ENCODE measurements around the gene CACFD1. TPM values are rescaled to one million over a fixed set of nuclear protein-coding genes. Genes with fewer than 3 reads are reported as not detected.

CACFD1 gene
- total and polyA plus RNA-seq, 7 donors, result 2.8 to 9.4 (median 7.1) TPM

GRCh38 chr9:133493428-133493827 is 33.6 kb downstream of the CACFD1 start:
- ATAC-seq (no peak), DNase-seq (peak in 1 of 2 donors; percentile 52)
- no peaks in the 10 kb centered on the region for H3K9me3 ChIP-seq
- intact Hi-C loops (cut with DNase I), result loop anchor here in 1 of 2 donors (10.0 kb wide), 1 partner anchor 459 kb away; the partner anchor contains the start of gene GTF3C5
- no peak for TF ChIP-seq CTCF (IDR thresholded peaks at IDR 0.05)
- H3K4me1 ChIP-seq, result peaks cover 22% of the 10 kb centered on the region
- WGBS, 3 donors, result 75 to 94% (median 85%) methylated on average over 11 of the region's 11 CpGs
- no peaks in the 10 kb centered on the region for H3K36me3 ChIP-seq (ENCODE audit: insufficient read depth in 1 of 2, low read depth in 1 of 2)
- no peak overlapping the region for H3K4me3 ChIP-seq
- H3K27me3 ChIP-seq (ENCODE audit: insufficient read depth in 3 of 3, low read length in 2 of 3), result peaks cover 0 to under 1% (median 0%) of the 10 kb centered on the region in 3 donors
- no peak overlapping the region for H3K27ac ChIP-seq

- peaks cover 0 to 5% (median 4%) of the 10 kb centered on the region in 3 donors for H3K27me3 ChIP-seq (ENCODE audit: insufficient read depth in 3 of 3, low read length in 2 of 3)
- H3K4me1 ChIP-seq, result peaks cover 22% of the 10 kb centered on the region
- 93 to 95% (median 95%) methylated on average over 22 to 23 of the region's 23 CpGs for WGBS, 3 donors
- intact Hi-C loops (cut with DNase I), result loop anchor here in 1 of 2 donors (10.0 kb wide), 1 partner anchor 459 kb away; the partner anchor contains the start of gene GTF3C5
- no peak for ATAC-seq
- no peaks in the 10 kb centered on the region for H3K36me3 ChIP-seq (ENCODE audit: insufficient read depth in 1 of 2, low read depth in 1 of 2)
- no peak for TF ChIP-seq CTCF (IDR thresholded peaks at IDR 0.05)
- DNase-seq, result peak in 1 of 2 donors; percentile 41
- H3K4me3 ChIP-seq, result no peak overlapping the region
- H3K27ac ChIP-seq, result no peak overlapping the region
- no peaks in the 10 kb centered on the region for H3K9me3 ChIP-seq
Observed at GRCh38 chr9:133493845-133494540, 34.2 kb downstream of the CACFD1 start.

- Histone ChIP-seq H3K27me3 (ENCODE audit: insufficient read depth in 3 of 3, low read length in 2 of 3) (peaks cover 0 to 11% (median 6%) of the 10 kb centered on the region in 3 donors), H3K27ac (no peak overlapping the region), H3K4me1 (peaks cover 22% of the 10 kb centered on the region), H3K4me3 (no peak overlapping the region), H3K9me3 (no peaks in the 10 kb centered on the region), H3K36me3 (ENCODE audit: insufficient read depth in 1 of 2, low read depth in 1 of 2) (no peaks in the 10 kb centered on the region)
- ATAC-seq, result no peak
- intact Hi-C loops (cut with DNase I), result loop anchor here in 1 of 2 donors (10.0 kb wide), 1 partner anchor 460 kb away; the partner anchor contains the start of gene GTF3C5
- peak in 1 of 2 donors; percentile 39 for DNase-seq
- TF ChIP-seq CTCF (IDR thresholded peaks at IDR 0.05), result no peak
- WGBS, 3 donors, result 90 to 91% (median 91%) methylated on average over 24 of the region's 24 CpGs
Observed at GRCh38 chr9:133494636-133495326, 35.0 kb downstream of the CACFD1 start.

GRCh38 chr9:133495327-133496293 is 35.8 kb downstream of the CACFD1 start:
- ATAC-seq (no peak), DNase-seq (peak in 1 of 2 donors; percentile 15)
- no peaks in the 10 kb centered on the region for H3K36me3 ChIP-seq (ENCODE audit: insufficient read depth in 1 of 2, low read depth in 1 of 2)
- peaks cover 22% of the 10 kb centered on the region for H3K4me1 ChIP-seq
- no peaks in the 10 kb centered on the region for H3K9me3 ChIP-seq
- no peak overlapping the region for H3K27ac ChIP-seq
- intact Hi-C loops (cut with DNase I), result loop anchor here in 1 of 2 donors (10.0 kb wide), 1 partner anchor 461 kb away; the partner anchor contains the start of gene GTF3C5
- peaks cover 0 to 11% (median 6%) of the 10 kb centered on the region in 3 donors for H3K27me3 ChIP-seq (ENCODE audit: insufficient read depth in 3 of 3, low read length in 2 of 3)
- no peak for TF ChIP-seq CTCF (IDR thresholded peaks at IDR 0.05)
- H3K4me3 ChIP-seq, result no peak overlapping the region
- 94 to 98% (median 95%) methylated on average over 24 of the region's 24 CpGs for WGBS, 3 donors

Measured in psoas muscle (tissue), 8 donors.